HG03175 (cell line): Measurements from ENCODE around the gene HYPK.
A peak's percentile ranks its signal among the peaks of the same experiment; 100 is the strongest.

Source experiments
- ATAC-seq: cut with Tn5 transposase; IDR thresholded peaks from one replicate; pipeline ENCODE4 v1.9.1; 2021; ENCODE audit warnings: mild to moderate bottlenecking, moderate library complexity; ENCODE audit not compliant: unreplicated experiment

Gene HYPK

GRCh38 chr15:43800286-43801141 is at the start of gene HYPK:
Gene HYPK (plus strand): TSS chr15:43800599. CDS start chr15:43800623, 24 bp downstream.
- ATAC-seq, result peak; percentile 98

GRCh38 chr15:43751885-43752284 is 48.5 kb upstream of the HYPK start:
- ATAC-seq, result no peak

- ATAC-seq, result no peak
Observed at GRCh38 chr15:43762824-43763223, 37.6 kb upstream of the HYPK start.

GRCh38 chr15:43763819-43764446 is 36.5 kb upstream of the HYPK start:
- ATAC-seq, result no peak

GRCh38 chr15:43769584-43770228 is 30.7 kb upstream of the HYPK start:
- no peak for ATAC-seq

GRCh38 chr15:43771816-43772215 is 28.6 kb upstream of the HYPK start:
- no peak for ATAC-seq

- no peak for ATAC-seq
Observed at GRCh38 chr15:43772624-43773023, 27.8 kb upstream of the HYPK start.

- no peak for ATAC-seq
Observed at GRCh38 chr15:43774062-43774461, 26.3 kb upstream of the HYPK start.

- ATAC-seq, result no peak
Observed at GRCh38 chr15:43775411-43775965, 24.9 kb upstream of the HYPK start.

- peak; percentile 57 for ATAC-seq
Observed at GRCh38 chr15:43776101-43776717, 24.2 kb upstream of the HYPK start.

- ATAC-seq, result peak; percentile 40
Observed at GRCh38 chr15:43776718-43777266, 23.6 kb upstream of the HYPK start, which contains the start of gene ELL3. Gene ELL3 (minus strand): TSS chr15:43776966. CDS start chr15:43776901, 65 bp downstream.

GRCh38 chr15:43777267-43777914 is 23.0 kb upstream of the HYPK start:
- peak; percentile 69 for ATAC-seq

- ATAC-seq, result no peak
Observed at GRCh38 chr15:43779016-43779415, 21.4 kb upstream of the HYPK start.

- ATAC-seq, result no peak
Observed at GRCh38 chr15:43789409-43789808, 11.0 kb upstream of the HYPK start.

GRCh38 chr15:43791993-43792760 is 8.2 kb upstream of the HYPK start, which contains the start of gene SERF2:
Gene SERF2 (plus strand): TSS chr15:43792320. CDS start chr15:43792377, 57 bp downstream.
- ATAC-seq, result peak; percentile 87

- no peak for ATAC-seq
Observed at GRCh38 chr15:43792761-43793476, 7.5 kb upstream of the HYPK start.

- ATAC-seq, result no peak
Observed at GRCh38 chr15:43793647-43794046, 6.8 kb upstream of the HYPK start.

- no peak for ATAC-seq
Observed at GRCh38 chr15:43794269-43795037, 5.9 kb upstream of the HYPK start.
